Activated CD4-positive, alpha-beta memory T cell treated with anti-CD3 and anti-CD28 coated beads, Interleukin-2, amount 10 ng/mL, durations not matched to agents 7 days and 5 days (primary cell): Measurements from ENCODE around the gene ACD. TPM values are rescaled to one million over a fixed set of nuclear protein-coding genes. Genes with fewer than 3 reads are reported as not detected.

ENCODE experiments used
- CTCF ChIA-PET: fragments of 350-600 bp; sonication (Branson Sonifier 250); formaldehyde crosslinking; loops from one replicate; lab custom pipeline; 2021; ENCODE audit warnings: antibody characterized with exemption, inconsistent platforms; lab: Charles Lee
- POLR2A ChIA-PET: fragments of 350-600 bp; sonication (Branson Sonifier 250); formaldehyde crosslinking; loops from one replicate; lab custom pipeline; 2021; ENCODE audit warnings: antibody characterized with exemption; lab: Charles Lee
- DNase-seq: peaks from one replicate; pipeline ENCODE4 v3.0.0-alpha.2; 2020
- H3K27ac Mint-ChIP-seq: one replicate; pipeline ENCODE4 v1.8.0; 2021; ENCODE audit warnings: mild to moderate bottlenecking, mixed read lengths
- H3K27me3 Mint-ChIP-seq: one replicate; pipeline ENCODE4 v1.8.0; 2021; ENCODE audit warnings: mixed read lengths
- H3K36me3 Mint-ChIP-seq: one replicate; pipeline ENCODE4 v1.8.0; 2021; ENCODE audit warnings: low read depth, mixed read lengths
- H3K4me1 Mint-ChIP-seq: one replicate; pipeline ENCODE4 v1.8.0; 2021; ENCODE audit warnings: mixed read lengths
- H3K4me3 Mint-ChIP-seq: one replicate; pipeline ENCODE4 v1.8.0; 2021; ENCODE audit warnings: mild to moderate bottlenecking, mixed read lengths
- H3K9me3 Mint-ChIP-seq: one replicate; pipeline ENCODE4 v1.8.0; 2021; ENCODE audit warnings: mixed read lengths
- total RNA-seq, 2 experiments: library from RNA; stranded (reverse); gene quantifications; one replicate each; pipeline ENCODE4 v1.2.3, GENCODE V29; 2021

Gene ACD
- total RNA-seq, 2 experiments from 2014 or later = 43.5 to 44.1 TPM

GRCh38 chr16:67632415-67633172 is 27.5 kb downstream of the ACD start:
- POLR2A ChIA-PET = interaction anchor here (1.3 kb wide), 1 partner anchor 12 kb away, joined by 6 read pairs; the partner anchor contains the start of gene CARMIL2
- Mint-ChIP-seq H3K4me3 (no peak overlapping the region), H3K9me3 (no peaks in the 10 kb centered on the region), H3K4me1 (no peaks in the 10 kb centered on the region), H3K27ac (peak overlapping the region; percentile 21), H3K36me3 (peaks cover 51% of the 10 kb centered on the region), H3K27me3 (no peaks in the 10 kb centered on the region)
- CTCF ChIA-PET = interaction anchor here (0.6 to 2.8 kb wide), 8 partner anchors 11 to 112 kb away, joined by 3 to 11 read pairs (median 6); partner anchors contain the start of genes CARMIL2 and CTCF
- no peak for DNase-seq

- H3K27me3 Mint-ChIP-seq = no peaks in the 10 kb centered on the region
- ChIA-PET POLR2A (interaction anchor here (0.9 kb wide), 1 partner anchor 16 kb away, joined by 3 read pairs; the partner anchor contains the start of gene CARMIL2), CTCF (interaction anchor here (0.6 to 3.0 kb wide), 5 partner anchors 11 to 107 kb away, joined by 3 to 9 read pairs (median 4); no protein-coding TSS in a partner anchor)
- no peak for DNase-seq
- H3K9me3 Mint-ChIP-seq = no peaks in the 10 kb centered on the region
- no peak overlapping the region for H3K27ac Mint-ChIP-seq
- H3K4me1 Mint-ChIP-seq = no peaks in the 10 kb centered on the region
- peaks cover 59% of the 10 kb centered on the region for H3K36me3 Mint-ChIP-seq
- no peak overlapping the region for H3K4me3 Mint-ChIP-seq
These were observed 31.8 kb downstream of the ACD start for GRCh38 chr16:67628216-67628615.

GRCh38 chr16:67613808-67614207 is 46.3 kb downstream of the ACD start:
- ChIA-PET POLR2A (interaction anchor here (1.3 kb wide), 1 partner anchor 51 kb away, joined by 3 read pairs; the partner anchor contains the start of gene CTCF), CTCF (interaction anchor here (1.0 to 2.1 kb wide), 5 partner anchors 21 to 92 kb away, joined by 3 to 6 read pairs (median 3); partner anchors contain the start of gene CTCF)
- no peak for DNase-seq

GRCh38 chr16:67608364-67608763 is 51.7 kb downstream of the ACD start:
- Mint-ChIP-seq H3K27ac (peak overlapping the region; percentile 11), H3K4me1 (peaks cover 11% of the 10 kb centered on the region), H3K9me3 (no peaks in the 10 kb centered on the region), H3K4me3 (no peak overlapping the region), H3K27me3 (no peaks in the 10 kb centered on the region), H3K36me3 (peaks cover 17% of the 10 kb centered on the region)
- DNase-seq = no peak
- ChIA-PET POLR2A (no interaction called here), CTCF (interaction anchor here (0.7 kb wide), 2 partner anchors 254 to 684 kb away, joined by 3 read pairs; no protein-coding TSS in a partner anchor)

More at GRCh38 chr16:67613808-67614207, 46.3 kb downstream of the ACD start:
- peaks cover 41% of the 10 kb centered on the region for H3K36me3 Mint-ChIP-seq
- no peaks in the 10 kb centered on the region for H3K27me3 Mint-ChIP-seq
- no peak overlapping the region for H3K27ac Mint-ChIP-seq
- no peaks in the 10 kb centered on the region for H3K9me3 Mint-ChIP-seq
- peaks cover 3% of the 10 kb centered on the region for H3K4me1 Mint-ChIP-seq
- no peak overlapping the region for H3K4me3 Mint-ChIP-seq

Other genes starting within 250 kb of the ACD start
- under 1 TPM; 0.23 to 0.45 TPM for gene ZDHHC1, start 243.8 kb downstream of the ACD start, total RNA-seq
- gene HSD11B2, start 229.1 kb downstream of the ACD start, total RNA-seq = not detected
- 10 to 100 TPM; 52.8 to 59.5 TPM for gene ATP6V0D1, start 179.1 kb downstream of the ACD start, total RNA-seq
- gene AGRP, start 176.7 kb downstream of the ACD start, total RNA-seq = not detected
- gene RIPOR1, start 131.4 kb downstream of the ACD start, total RNA-seq = 10 to 100 TPM; 24.6 to 32.7 TPM
- gene CTCF, start 97.7 kb downstream of the ACD start, total RNA-seq = 10 to 100 TPM; 74.9 to 76.9 TPM
- 100 to 1,000 TPM; 132 to 142 TPM for gene CARMIL2, start 15.1 kb downstream of the ACD start, total RNA-seq
- 10 to 100 TPM; 12.2 to 14.0 TPM for gene PARD6A, start 700 bp upstream of the ACD start, total RNA-seq
- 1 to 10 TPM; 7.4 to 8.1 TPM for gene ENKD1, start 6.5 kb upstream of the ACD start, total RNA-seq
- gene C16orf86, start 6.6 kb upstream of the ACD start, total RNA-seq = 1 to 10 TPM; 2.9 to 4.3 TPM
- gene GFOD2, start 59.1 kb upstream of the ACD start, total RNA-seq = 10 to 100 TPM; 13.0 to 14.9 TPM
- gene RANBP10, start 146.3 kb upstream of the ACD start, total RNA-seq = 10 to 100 TPM; 23.2 to 24.3 TPM
- under 1 TPM; 0.20 to 0.25 TPM for gene TSNAXIP1, start 146.6 kb upstream of the ACD start, total RNA-seq
- gene THAP11, start 182.1 kb upstream of the ACD start, total RNA-seq = 10 to 100 TPM; 40.6 to 42.3 TPM
- gene NUTF2, start 186.7 kb upstream of the ACD start, total RNA-seq = 100 to 1,000 TPM in 1 of 2 experiments, 10 to 100 TPM in 1; 96.4 to 101 TPM
- gene CENPT, start 187.4 kb upstream of the ACD start, total RNA-seq = 10 to 100 TPM; 50.2 to 53.5 TPM
- 10 to 100 TPM; 98.4 to 99.3 TPM for gene EDC4, start 212.8 kb upstream of the ACD start, total RNA-seq
- gene NRN1L, start 224.6 kb upstream of the ACD start, total RNA-seq = 1 to 10 TPM in 1 of 2 experiments, under 1 TPM in 1; 0.76 to 1.3 TPM
- gene PSKH1, start 233.0 kb upstream of the ACD start, total RNA-seq = 10 to 100 TPM; 19.0 TPM